ENCODE measurements around the gene POLA1.

Gene POLA1

DNA sequence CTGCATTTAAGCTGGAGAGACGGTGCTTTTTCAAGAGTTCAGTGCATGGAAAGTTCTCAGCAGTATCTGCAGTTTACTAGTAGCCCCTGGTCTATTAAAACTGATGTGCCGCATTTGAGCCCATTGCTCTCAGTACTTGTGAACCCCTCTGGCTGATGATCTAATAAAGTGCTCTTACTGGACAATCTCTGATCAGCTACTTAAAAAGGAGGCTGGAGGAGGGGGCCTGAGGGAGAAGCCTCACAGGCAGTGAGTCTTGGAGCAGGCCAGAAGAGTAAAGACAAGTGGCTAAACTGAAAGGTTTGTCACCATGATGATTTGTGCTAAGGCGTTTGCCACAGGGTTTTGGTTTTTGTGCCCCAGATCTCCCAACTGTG is 183.6 kb downstream of the POLA1 start:
- DNase-seq (ENCODE audit: low read depth), result no peak

DNA sequence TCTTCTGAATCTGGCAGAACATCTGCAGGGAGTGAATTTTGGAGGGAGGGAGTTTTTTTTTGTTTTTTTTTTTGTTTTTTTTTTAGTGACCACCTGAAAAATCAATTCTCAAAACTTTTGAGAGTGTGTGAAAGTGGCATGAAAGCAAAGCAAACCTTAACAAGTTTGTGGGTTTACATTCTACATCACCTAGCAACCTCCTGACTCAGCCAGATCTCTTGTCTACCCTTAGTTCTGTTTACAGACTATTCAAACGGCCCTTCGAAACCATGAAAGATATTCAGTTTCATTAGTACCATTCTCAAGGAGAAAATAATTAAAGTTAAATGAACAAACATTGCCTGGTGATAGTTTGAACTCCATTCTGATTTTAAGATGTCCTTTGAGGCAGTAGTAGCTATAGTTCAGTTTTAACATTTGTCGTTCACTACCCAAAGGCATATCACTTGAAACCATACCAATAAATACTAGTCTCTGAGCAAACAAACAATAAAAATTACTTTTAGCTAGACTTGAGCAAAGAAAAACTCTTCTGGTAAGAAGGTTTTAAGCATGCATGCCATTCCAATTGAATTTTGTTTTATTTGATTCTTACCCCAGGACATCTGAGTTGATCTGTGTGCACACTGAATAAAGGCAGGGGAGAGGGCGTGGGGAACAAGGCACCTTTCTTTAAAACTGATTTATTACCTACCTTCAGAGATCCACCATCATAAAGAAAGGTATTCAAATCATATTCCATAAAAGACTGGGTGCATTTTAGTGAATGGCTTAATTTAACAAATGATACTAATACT is 184.3 kb downstream of the POLA1 start:
- no peak for DNase-seq (ENCODE audit: low read depth)

DNA sequence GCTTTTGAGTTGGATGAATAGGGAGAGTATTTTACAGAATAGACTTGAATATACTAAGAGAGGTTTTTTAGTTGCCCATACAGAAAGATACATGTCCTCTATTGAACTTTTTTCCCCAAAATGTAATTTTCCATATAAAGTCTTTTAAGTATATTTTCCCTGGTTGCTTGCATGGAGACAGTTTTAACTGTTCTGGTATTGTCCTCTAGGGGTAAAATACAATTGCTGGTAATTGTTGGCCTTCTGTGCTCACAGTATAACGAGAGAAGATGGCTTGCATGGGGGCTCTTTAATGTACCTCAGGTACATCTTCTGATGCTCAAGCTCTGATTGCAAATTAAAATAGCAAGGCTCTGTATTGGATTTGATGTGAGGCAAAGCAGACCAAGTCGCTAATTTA is 186.0 kb downstream of the POLA1 start:
- DNase-seq (ENCODE audit: low read depth), result no peak

DNA sequence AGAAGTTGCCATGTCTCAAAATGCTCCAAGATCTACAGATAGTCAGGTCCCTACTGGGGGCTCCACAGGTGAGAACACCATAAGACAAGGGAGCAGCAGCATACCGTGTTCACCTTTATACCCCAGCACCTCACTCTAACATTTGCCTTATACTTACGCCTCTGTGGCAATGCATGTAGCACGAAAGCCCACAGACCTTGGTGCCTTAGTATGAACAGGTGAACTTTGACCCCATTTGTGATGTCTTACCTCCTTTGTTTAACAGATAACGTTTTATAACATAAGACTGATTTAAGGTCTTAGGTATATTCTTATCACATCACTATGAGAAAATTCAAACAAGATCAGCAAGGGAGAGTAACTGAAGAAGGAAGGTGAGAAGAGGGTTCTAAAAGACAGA is 193.2 kb downstream of the POLA1 start:
- DNase-seq (ENCODE audit: low read depth), result no peak

DNA sequence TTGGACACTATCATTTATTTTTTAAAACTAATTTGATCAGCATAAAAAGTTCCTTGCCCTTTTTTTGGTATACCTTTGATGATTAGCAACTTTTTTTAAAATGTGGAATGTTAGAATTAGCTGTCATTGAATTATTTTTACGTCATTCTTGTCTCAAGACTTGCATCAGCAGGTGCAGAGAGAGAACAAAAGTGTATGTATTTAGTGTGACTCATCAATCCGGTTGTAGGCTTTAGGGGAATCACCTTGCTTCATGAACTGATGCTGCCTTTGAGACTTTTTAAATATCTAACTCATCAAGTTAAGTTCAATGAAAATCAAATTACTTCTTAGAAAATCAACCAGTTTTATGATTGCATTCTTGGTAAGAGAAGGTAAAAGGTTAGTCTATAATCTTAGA is 197.0 kb downstream of the POLA1 start:
- no peak for DNase-seq (ENCODE audit: low read depth)

DNA sequence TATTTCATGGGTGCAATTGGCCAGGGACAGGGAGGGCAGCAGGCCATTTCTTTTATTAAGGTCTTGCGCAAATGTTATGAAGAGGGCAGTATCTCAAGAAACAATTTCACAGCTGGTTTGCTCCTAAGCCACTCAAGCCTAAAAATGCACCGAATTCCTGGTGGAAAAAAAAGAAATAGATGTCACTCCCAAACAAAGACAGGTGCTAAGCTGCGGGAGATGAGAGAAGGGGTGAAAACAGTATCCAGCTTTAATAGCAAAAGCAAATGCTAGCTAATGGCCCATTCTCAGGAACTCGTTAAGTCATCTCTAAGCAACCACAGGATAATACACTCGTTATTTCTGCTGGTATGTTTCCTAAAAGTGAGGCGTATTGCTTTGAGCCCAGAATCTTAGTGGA is 205.7 kb downstream of the POLA1 start:
- DNase-seq (ENCODE audit: low read depth), result no peak

DNA sequence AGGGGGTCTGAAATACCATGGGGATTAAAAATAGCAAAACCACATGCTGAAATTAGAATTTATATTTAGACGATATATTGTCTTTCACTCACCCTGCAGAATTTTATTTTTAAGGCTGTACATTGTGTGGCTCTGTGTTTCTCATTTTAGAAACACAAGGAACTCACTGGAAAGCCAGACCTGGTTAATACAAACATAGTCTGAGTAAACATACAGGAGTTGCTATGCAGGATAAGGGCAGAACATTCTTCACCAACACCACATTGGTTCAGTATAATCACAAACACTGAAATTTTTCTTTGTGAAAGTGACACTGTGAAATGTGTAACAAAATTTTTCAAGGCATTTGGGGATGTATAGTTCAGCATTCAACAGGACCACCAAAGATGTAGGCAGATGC is 206.5 kb downstream of the POLA1 start:
- DNase-seq (ENCODE audit: low read depth), result no peak

DNA sequence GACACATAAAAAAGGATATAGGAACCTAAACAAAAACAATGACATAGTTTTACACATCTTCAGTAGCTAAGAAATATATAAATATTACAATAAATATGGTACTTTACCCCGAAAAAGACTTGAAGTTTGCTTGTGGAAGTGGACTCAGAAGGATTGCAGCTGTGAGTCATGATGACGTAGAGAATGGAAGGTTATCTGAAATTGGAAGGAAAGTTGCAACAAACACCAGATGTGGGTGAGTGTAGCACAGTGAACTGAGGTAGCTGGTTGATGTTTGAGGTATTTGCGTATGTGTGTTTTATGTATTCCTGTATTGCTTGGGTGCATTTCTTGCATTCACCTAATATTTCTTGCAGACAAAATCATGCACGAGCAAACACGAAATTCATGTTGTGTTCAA is 209.1 kb downstream of the POLA1 start:
- DNase-seq (ENCODE audit: low read depth), result no peak

DNA sequence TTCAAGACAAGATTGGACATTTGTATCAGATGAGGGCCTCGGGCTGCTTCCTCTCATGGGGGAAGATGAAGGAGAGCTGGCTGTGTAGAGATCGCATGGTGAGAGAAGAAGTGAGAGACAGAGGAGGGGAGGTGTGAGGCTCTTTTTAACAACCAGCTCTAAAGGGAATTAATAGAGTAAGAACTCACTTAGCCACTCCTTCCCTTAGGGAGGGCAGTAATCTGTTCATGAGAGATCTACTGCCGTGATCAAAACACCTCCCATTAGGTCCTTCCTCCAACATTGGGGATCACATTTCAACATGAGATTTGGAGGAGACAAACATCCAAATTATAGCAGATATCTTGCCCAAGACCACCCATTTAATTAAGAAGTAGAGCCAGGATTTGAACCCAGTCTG is 225.0 kb downstream of the POLA1 start:
- no peak for DNase-seq (ENCODE audit: low read depth)

DNA sequence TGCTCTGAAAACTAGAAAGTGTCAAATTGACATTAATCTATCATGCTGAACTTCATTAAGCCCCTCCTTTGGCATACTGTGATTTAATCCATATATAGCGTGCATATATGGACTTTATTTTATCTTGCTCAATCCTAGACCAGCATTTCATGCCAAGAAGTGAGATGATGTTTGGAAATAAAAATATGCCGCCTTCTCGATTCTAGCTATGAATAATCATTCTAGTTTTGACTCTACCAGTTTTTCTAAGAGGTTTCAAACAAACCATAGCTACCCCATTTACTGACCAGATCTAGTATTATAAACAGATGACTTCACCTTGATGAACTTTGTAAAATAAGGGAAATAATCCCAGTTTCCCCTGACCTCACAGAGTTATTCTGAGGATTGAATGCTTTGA is 227.1 kb downstream of the POLA1 start:
- DNase-seq (ENCODE audit: low read depth), result no peak

DNA sequence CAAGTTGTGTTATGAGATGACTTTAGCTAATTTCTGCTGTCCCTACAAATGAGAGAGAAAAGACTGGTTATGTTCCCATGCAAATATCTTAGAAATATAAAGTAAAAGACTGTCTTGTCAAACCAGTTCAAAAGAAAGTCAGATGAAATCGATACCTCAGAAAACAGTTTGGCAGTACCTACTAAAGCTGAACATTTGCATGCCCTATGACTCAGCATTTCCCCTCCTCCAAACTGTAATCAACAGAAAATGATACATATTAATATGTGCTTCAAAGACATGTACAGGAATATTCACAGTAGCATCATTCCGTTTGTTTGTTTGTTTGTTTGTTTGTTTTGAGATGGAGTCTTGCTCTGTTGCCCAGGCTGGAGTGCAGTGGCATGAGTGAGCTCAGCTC is 231.7 kb downstream of the POLA1 start:
- no peak for DNase-seq (ENCODE audit: low read depth)

DNA sequence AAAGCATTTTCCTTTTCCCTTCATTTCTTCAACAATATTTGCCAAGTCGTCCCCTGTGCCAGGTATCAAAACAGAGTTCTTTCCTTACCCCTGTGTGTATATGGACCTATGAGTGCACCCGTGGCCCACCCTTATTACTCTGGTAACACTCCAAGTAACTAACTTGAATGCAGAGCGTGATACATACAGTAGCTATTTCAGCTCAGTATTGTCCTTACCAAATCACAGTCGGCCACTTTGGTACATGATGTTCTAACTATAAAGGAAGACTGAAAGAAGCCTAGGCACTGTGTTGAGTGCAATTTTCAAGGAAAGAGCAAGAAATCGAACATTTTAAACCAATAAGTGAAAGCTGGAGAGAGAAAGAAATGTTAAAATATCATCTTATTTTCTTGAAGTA is 233.7 kb downstream of the POLA1 start:
- no peak for DNase-seq (ENCODE audit: low read depth)

DNA sequence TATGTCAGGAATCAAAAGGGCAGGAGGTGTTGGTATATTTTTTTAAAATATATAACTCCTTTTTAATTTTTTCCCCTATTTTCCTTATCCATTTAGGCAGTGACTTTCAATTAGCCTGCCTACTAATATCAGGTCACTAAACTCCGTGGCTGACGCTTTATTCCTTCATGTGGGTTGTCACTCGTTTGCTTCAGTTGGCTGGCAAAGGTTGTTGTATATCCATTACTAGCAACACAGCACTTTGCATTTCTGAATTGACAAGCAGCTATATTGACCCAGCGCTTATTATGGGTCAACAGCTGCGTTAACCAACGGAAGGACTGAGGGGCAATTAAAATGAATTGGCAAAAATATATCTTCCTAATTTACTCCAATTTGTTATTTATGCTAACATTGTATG is 234.4 kb downstream of the POLA1 start:
- DNase-seq (ENCODE audit: low read depth), result no peak

DNA sequence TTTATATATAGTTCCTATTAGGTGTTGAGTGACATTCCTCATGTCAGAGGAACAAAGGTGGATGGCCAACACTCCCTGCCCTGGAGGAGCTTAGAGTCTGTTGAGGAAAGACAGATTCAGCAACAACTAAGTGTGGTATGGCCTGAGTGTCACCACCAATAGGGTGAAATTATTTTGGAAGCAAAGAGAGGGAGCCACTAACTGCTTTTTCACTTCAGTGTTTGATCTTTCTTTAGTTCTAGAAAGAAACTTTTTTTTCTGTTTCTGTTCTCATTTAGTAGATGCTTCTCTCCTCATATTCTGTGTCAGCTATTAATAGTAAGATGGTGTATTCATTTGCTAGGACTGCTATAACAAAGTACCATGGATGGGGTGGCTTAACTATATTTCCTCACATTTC is 240.6 kb downstream of the POLA1 start:
- DNase-seq (ENCODE audit: low read depth), result no peak

DNA sequence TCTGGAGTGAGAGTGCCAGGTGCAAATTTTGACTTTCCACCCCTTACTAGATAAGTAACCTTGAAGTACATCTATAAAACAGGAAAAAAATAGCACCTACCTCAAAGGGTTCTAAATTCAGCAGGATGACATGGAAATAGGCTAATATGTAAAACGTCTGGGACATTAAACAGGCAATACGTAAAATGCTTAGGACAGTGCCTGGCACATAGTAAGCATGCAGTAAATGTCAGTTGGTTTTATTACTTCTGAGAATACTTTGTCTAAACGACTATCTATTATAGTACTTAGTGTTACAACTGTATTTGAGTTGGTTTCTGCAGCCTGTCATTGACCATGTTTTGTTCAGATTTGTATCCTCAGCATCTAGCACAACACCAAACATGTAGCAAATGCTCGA is 251.3 kb downstream of the POLA1 start:
- DNase-seq (ENCODE audit: low read depth), result no peak

DNA sequence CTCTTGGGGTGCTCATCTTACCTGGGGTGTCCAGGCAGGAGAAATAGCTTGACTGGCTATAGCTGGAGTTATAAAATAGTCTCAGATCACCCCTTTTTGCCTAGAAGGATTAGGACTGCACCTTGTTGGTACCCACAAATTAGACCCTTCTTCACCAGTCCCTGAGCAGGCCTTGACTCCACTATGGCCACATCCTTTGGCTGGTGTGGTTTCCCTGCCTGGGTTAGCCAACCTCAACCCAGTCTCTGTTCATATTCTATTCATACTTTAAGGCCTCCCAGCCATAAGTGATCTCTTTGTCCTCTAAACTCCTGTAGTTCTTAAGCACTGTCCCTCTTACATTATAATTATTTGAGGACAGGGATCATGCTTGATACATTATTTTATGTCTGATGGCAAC is 252.7 kb downstream of the POLA1 start:
- no peak for DNase-seq (ENCODE audit: low read depth)

DNA sequence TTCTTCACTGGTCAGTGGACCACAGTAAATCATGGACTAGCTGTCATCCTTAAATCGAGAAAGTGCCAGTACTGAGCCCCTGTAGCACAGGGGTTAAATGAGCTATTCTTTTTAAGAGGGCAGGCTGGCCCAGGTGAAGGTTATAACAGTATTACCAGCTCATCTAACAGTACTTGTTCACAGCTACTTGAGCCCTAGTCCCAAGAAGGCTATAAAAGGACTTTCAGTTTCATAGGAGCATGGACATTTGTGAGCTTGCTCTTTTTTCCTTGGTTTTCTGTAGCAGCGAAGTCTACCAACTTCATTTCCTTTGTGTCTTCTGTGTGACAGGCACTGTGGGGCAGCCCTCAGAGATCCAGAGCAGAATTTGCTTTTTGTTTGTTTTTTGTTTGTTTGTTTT is 261.0 kb downstream of the POLA1 start:
- no peak for DNase-seq (ENCODE audit: low read depth)

DNA sequence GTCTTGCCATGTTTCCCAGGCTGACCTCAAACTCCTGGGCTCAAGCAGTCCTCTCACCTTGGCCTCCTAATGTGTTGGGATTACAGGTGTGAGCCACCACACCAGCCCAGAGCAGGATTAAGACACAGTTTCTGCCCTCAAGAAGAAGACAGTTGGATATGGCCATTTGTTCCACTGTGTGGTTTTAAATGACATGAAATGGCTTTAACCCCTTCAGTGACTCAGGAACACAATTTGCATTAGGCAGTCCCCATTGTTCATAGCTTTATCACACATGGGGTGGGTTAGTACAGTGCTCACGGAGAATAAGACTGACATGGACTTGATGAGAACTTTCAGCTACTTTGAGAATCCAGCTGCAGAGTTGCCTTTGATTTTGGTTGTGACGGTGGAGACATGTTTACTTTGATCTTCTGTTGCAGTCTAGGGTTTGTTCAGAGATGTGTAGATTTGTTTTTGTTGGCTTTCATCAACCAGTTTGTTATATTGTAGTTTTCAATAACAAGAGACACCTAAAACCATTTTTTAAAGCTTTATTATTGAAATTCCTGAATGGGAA is 261.7 kb downstream of the POLA1 start:
- no peak for DNase-seq (ENCODE audit: low read depth)

DNA sequence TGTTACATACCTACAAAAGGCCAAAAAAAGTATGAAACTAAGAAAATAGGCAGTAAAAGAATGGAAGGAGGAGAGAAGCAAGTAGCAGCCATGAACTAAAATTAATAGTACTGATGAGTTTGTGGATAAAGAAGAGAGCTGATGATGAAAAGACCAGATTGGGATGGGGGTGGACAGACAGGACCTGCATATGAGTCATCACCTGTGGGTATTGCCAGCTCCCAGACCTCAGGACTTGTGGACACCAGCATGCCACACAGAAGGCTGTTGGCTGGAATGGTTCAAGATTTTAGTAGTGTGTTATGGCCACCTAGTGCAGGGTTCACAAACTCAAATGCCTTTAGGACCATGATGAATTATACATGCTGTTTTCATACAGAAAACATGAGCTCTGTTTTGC is 263.1 kb downstream of the POLA1 start:
- no peak for DNase-seq (ENCODE audit: low read depth)

DNA sequence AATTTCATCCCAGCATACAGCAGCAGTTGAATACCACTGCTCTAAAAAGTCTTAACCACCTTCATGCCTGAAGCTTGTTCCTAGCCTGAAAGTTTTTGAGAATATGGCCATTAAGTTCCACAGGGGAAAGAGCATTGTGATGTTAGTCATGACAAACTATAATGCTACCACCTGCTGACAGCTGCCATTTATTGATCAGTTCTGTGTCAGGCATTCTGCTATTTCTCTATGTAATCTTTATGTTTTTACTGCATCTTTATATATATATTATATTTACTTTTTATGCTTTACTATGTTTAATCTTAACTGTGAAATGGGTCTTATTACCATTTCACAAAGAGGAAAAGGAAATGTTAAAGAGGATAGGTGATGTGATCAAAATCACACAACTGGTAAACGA is 268.1 kb downstream of the POLA1 start:
- DNase-seq (ENCODE audit: low read depth), result no peak

DNA sequence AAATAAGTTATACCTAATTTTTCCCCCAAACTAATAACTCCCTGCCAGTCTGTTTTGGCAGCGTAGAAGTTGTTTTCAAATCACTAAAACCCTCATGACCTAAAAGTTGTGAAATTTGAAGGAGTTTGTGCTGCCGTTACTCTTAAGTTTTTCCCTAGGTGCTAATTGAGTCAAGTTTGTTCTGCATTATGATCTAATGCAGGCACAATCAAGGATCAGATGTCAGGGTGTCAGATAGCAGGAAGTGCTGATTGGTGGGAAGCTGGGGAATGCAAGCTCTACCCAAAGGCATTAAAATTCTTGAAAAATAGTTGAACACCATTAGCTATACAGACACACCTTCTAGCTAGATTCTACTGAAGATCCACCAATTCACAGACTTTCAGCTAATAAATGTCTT is 270.1 kb downstream of the POLA1 start:
- no peak for DNase-seq (ENCODE audit: low read depth)

DNA sequence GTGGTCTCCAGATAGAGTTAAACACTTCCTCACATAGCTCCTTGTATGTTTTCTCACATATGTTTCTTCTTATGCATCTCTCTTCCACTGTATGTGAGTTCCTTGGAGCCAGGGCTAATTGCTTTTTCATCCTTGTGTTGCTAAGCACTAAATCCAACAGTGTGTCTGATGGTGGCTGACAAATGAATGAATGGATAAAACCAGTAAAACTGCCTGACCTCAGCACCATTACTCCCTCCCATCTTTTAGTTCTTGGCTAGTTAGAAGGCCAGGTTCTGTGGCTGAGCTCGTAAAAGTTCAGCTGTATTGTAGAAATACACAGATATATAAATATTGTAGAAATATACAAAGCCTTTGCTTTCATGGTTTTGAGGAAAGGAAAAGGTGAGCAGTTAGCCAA is 271.7 kb downstream of the POLA1 start:
- no peak for DNase-seq (ENCODE audit: low read depth)

DNA sequence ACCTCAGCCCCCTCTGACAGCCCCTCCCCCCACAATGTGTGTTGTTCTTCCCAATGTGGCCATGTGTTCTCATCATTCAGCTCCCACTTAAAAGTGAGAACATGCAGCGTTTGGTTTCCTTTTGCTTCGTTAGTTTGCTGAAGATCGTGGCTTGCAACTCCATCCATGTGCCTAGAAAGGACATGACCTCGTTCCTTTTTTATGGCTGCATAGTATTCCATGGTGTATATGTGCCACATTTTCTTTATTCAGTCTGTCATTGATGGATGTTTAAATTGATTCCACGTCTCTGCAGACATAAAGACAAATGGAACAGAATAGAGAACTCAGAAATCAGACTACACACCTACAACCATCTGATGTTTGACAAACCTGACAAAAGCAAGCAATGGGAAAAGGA is 276.1 kb downstream of the POLA1 start:
- DNase-seq (ENCODE audit: low read depth), result no peak

DNA sequence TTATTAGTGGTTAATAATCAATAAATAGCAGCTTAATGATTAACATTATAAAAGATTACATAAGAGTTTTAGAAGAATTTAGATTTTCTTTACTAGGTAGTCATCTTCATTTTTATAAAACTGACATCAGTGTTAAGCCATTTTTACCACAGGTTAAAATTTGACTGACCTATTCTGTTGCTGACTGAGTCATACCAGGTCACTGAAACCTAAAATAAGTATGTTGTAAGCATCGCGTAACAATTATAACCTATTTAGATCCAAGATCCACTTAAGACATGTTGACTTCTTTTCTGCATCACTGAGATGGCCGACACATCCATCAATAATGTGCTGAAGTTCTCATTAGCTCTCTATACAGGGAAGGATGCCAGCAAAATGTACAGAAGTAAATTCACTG is 285.4 kb downstream of the POLA1 start:
- no peak for DNase-seq (ENCODE audit: low read depth)
